GM19397 (cell line): Measurements from ENCODE around the gene PALM3.

ENCODE experiments used
- ATAC-seq: cut with Tn5 transposase; IDR thresholded peaks from one replicate; pipeline ENCODE4 v1.9.1; 2021; ENCODE audit warnings: mild to moderate bottlenecking, moderate library complexity; ENCODE audit not compliant: unreplicated experiment

PALM3 gene, protein sequence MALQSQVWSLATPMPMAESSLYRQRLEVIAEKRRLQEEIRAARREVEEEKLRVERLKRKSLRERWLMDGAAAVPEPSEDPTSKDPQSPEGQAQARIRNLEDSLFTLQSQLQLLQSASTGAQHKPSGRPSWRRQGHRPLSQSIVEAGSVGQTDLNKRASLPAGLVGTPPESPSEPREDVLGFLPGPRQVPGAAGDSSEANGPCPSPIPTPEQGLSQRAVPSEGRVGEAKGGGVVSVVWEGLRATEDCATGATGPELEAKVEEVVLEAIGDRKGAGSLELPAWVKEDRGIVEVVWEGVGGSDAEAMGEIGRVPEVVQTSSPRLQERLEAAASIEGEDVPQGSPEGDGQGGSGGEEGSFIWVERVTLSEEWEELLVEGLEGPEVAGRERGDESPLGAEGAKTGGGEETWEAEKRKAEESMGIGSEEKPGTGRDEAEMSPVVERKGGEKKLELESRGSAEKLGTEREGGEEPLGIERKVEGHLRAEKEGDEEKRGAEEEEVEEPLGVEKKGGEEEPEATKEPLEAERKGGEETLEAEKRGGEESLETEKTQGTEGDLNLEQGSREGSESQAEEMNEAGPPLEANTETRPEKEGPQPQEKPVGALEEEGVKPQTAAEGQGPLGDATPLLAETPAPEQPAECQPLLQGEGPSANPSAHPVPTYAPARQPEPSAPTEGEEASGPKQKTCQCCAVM

DNA sequence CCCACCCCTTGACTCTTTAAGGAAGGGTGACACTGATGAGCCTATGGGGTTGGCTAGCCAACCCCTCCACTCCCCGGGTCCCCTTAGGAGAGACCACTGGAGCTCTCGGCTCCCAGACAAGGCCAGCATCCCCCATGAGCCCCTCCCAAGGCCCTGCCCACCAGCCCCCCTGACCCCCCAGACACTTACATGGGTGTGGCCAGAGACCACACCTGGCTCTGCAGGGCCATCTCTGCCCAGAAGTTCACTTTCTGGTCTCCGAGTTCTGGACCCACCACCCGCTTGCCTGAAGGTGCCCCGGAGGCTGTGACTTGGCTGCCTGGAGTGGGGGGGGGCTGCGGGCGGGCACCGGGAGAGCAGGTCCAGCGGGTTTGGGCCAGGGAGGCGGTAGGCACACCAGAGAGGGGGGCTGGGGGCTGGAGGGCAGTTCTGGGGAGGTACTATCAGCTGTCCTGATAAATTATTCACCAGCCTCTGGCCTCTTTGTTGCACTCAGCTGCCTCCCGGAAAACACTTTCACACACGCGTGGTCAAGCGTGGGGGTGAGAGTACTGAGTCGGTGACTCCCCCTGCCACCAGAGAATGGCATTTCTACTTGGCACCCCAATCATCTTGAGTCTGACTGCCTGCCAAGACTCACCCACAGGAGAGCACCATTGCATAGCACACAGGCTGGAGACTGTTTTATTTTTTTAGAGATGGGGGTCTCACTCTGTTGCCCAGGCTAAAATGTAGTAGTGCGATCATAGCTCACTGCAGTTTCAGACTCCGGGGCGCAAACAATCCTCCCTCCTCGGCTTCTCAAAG, at the start of gene PALM3:
Gene PALM3 (minus strand): TSS at position 326 of the 807 bp plus-strand sequence. CDS start 96 bp downstream, at position 230.
- ATAC-seq, result no peak

GRCh38 chr19:14111486-14111885, 49.6 kb upstream of the PALM3 start:
- ATAC-seq, result no peak

GRCh38 chr19:14110650-14111049, 48.8 kb upstream of the PALM3 start:
- ATAC-seq, result no peak

DNA sequence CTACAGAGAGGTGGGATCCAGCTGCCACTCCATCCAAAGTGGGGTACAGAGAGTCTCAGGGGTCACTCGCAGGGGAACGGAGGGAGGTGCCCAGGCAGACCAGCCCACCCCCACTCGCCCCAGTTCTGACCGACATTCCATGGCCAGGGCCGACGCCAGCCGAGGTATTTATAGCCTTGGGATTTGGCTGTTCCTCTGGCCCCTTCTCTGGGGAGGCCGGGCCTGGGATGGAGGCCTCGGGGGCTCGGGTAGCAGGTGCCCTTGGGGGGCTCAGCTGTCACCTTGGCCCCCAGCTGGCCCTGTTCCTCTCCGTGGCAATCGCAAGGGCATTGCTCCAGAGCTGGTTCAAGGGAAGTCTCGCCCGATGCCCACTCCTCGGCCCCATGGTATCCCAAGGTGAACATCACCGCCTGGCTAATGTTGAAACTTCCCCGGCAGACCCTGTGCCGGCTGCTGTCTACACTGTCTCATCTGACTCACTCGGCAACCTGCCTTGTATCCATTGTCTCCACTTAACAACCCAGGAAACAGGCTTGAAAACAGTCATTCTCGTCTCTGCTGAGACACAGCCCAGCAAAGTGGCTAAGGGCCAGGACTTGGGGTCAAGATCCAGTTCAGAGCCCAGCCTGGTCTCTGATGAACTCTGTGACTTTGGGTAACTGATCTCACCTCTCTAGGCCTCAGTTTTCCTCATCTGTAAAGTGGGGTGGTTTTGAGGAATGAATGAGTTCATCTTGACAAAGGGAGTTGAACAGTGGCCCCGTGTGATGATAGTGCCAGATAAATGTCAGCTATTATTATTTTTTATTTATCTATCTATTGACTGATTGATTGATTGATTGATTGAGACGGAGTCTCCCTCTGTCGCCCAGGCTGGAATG, 45.9 kb upstream of the PALM3 start:
- ATAC-seq, result no peak

- no peak for ATAC-seq
Measured at GRCh38 chr19:14106840-14107239, 45.0 kb upstream of the PALM3 start.

GRCh38 chr19:14105680-14106079, 43.8 kb upstream of the PALM3 start:
- ATAC-seq, result no peak

- no peak for ATAC-seq
Measured at GRCh38 chr19:14103310-14103709, 41.4 kb upstream of the PALM3 start.

DNA sequence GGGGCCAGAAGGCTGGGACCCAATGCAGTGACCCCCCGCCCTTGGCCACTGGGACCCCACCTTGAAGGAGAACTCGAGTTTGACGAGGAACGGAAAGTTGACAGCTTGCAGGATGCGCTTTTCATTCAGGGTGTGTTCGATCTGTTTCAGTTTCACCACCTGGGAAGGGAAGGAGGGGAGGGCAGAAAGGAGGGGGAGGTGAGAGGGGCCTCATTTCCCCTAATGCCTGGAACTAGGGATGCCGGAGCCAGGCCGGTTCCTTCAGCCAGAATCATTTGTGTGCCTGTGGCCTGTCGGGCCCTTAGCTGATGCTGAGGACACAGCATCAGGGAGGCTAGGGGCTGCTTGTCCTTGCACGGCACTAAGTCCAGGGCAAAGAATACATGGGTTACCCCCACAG, 40.9 kb upstream of the PALM3 start:
- no peak for ATAC-seq

GRCh38 chr19:14102102-14102696, 40.3 kb upstream of the PALM3 start:
- ATAC-seq, result no peak

GRCh38 chr19:14101003-14101545, 39.2 kb upstream of the PALM3 start:
- ATAC-seq, result no peak

DNA sequence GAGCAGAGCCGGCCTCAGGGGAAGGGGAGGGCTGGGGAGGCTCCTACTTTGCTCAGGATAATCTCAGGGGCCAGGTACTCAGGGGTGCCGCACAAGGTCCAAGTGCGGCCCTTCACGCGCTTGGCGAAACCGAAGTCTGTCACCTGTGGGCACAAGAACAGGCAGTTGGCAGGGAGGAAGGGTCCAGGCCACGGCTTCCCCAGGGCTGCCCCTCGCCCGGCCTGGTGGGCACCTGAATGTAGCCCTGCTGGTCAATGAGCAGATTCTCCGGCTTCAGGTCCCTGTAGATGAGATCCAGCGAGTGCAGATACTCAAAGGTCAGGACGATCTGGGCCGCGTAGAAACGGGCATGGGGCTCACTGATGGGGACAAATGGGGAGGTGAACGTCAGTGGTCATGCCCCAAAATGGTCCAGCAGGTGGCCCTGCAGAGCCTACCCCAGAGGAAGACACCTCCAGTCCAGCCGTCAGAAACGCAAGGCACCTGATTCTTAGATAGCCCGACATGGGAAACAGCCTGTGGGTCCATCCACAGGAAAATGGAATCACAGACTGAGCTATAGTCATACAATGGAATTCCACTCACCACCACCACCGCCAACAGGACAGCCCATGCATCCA, 35.8 kb upstream of the PALM3 start:
- no peak for ATAC-seq

GRCh38 chr19:14096272-14096992, 34.6 kb upstream of the PALM3 start:
- no peak for ATAC-seq

DNA sequence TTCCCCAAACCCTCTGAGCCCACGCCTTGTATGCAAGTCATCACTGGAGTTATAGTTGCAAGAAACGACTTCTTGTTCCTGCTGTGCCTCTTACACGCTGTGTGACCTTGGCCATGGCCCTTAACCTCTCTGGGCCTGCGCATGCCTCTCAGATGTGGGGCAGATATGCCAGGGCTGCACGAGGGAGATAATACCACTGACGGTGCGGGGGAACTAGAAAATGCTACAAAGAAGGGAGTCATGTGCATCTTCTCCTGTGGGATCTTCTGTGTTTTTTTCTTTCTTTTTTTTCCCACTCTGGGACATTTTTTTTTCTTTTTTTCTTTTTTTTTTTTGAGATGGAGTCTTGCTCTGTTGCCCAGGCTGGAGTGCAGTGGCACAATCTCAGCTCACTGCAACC, 33.0 kb upstream of the PALM3 start:
- ATAC-seq, result no peak

DNA sequence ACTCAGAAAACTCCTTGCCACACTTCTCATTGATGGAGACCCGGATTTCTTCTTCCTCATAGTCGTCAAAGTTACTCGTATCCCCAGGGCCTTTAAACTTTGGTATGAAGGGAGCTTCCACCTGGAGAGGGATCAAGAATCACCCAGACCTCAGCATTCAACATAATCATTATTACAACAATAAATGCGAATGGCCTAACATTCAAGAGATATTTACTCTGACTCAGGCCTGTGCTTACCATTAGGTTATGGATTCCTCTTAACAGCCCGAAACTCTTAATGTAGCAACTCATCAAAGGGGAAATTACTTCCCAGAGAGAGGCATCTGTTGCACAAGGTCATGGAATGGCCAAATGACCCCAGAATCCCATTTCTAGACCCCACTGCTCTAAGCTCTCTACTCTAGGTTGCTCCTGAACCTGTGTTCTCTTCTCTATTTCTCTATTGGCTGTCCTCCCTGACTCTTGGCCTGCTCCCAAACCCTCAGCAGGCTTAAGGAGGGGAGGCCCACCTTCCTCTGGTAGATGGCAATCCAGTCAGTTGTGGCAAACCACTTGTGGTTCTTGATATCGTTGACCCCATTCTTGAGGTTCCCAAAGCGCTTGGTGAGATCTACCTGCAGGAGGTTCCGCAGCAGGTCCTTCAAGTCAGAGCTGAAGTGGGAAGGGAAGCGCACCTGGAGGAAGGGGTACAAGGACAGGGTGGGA, 31.4 kb upstream of the PALM3 start:
- no peak for ATAC-seq

DNA sequence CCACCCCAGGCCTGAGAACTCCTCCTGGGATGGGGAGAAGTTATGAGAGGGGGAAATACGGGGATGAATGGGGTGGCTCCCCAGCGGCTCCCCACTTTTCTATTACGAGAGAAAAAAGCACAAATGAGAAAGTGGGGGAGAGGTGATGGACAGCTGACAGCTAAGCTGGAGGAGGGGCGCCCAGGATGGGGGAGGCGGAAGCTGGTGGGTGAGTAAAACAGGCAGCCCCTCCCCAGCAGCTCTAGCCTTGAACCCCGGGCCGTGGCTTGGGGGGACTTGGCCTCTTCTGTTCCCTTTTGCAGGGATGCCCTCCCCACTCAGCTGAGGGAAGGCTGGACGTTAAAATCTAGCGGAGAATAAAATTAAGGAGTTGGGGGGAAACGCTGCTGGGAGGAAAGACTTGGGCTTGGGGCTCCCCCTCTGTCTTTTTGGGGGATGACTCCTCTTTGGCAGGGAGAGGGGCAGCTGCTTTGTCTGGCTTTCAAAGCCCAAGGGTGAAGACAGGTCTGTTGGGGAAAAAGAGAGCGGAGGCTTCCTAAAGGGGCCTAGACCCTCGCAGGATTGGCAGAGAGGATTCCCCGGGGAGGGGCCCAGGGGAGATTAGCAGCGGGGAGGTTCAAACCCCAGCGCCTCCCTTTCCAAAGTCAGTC, 30.1 kb upstream of the PALM3 start:
- ATAC-seq, result peak; percentile 1

- peak; percentile 60 for ATAC-seq
Measured at GRCh38 chr19:14091081-14091812, 29.4 kb upstream of the PALM3 start.

GRCh38 chr19:14090509-14091080, 28.7 kb upstream of the PALM3 start, which contains the start of gene SAMD1:
Gene SAMD1 (minus strand): TSS chr19:14090751.
- peak; percentile 48 for ATAC-seq
